Sigmoid colon (tissue), 4 donors: ENCODE data around the gene TOP3B.

Experiments
- CTCF ChIP-seq, 4 experiments: fragments of 450-650 bp in 3 of 4; fragments of 200-600 bp in 1 of 4; IDR thresholded peaks; one replicate each; pipeline ENCODE4 v1.5.1; 2016 to 2019; ENCODE audit warnings: antibody characterized with exemption in 4 of 4, mild to moderate bottlenecking in 3 of 4, moderate library complexity in 2 of 4
- EP300 ChIP-seq, 4 donors: sonication (generic); formaldehyde crosslinking; IDR thresholded peaks; one replicate each; pipeline ENCODE4 v1.6.1; 2017; ENCODE audit warnings: antibody characterized with exemption in 4 of 4
- POLR2A ChIP-seq, 2 donors: fragments of 450-650 bp; IDR thresholded peaks; one replicate each; pipeline ENCODE4 v1.6.1; 2016; ENCODE audit warnings: antibody characterized with exemption in 2 of 2, mild to moderate bottlenecking in 2 of 2, moderate library complexity in 2 of 2
- POLR2AphosphoS5 ChIP-seq, 4 donors: sonication (generic); formaldehyde crosslinking; IDR thresholded peaks; one replicate each; pipeline ENCODE4 v1.6.1; 2017; ENCODE audit warnings: antibody characterized with exemption in 4 of 4

GRCh38 chr22:21926728-21927127 is 55.9 kb downstream of the TOP3B start:
- TF ChIP-seq POLR2A (IDR thresholded peaks at IDR 0.05), result no peak
- TF ChIP-seq CTCF (IDR thresholded peaks at IDR 0.05), result no peak
- TF ChIP-seq POLR2AphosphoS5 (IDR thresholded peaks at IDR 0.05), result no peak
- TF ChIP-seq EP300 (IDR thresholded peaks at IDR 0.05), result no peak
